Neutrophil (primary cell): Measurements from ENCODE around the gene SLC22A12.
A peak's percentile ranks its signal among the peaks of the same experiment; 100 is the strongest.

Experiments used
- H3K27ac ChIP-seq: fragments of 200-600 bp; sonication (generic); 2 replicates; pipeline ENCODE4 v1.5.1; 2016; ENCODE audit warnings: mild to moderate bottlenecking, moderate library complexity
- H3K27me3 ChIP-seq: fragments of 200-600 bp; sonication (generic); 2 replicates; pipeline ENCODE4 v1.6.0; 2016; ENCODE audit warnings: mild to moderate bottlenecking
- H3K36me3 ChIP-seq: fragments of 200-600 bp; sonication (generic); 2 replicates; pipeline ENCODE4 v1.5.1; 2017
- H3K4me1 ChIP-seq, 2 experiments: fragments of 200-600 bp in 1 of 2; sonication (generic) in 1 of 2; 1 replicate in 1 of 2; 2 replicates in 1 of 2; pipeline versions ENCODE4 v1.5.1 to v1.6.1; 2013 to 2016; ENCODE audit warnings: low read depth in 1 of 2, low read length in 1 of 2, mild to moderate bottlenecking in 1 of 2, moderate library complexity in 1 of 2; ENCODE audit not compliant: control insufficient read depth in 1 of 2, insufficient read depth in 1 of 2
- H3K4me3 ChIP-seq, 2 experiments: fragments of 200-600 bp in 1 of 2; sonication (generic) in 1 of 2; 1 replicate in 1 of 2; 2 replicates in 1 of 2; pipeline ENCODE4 v1.5.1; 2013 to 2016; ENCODE audit warnings: low read depth in 1 of 2, low read length in 1 of 2, mild to moderate bottlenecking in 1 of 2, moderate library complexity in 1 of 2
- H3K9me3 ChIP-seq: fragments of 200-600 bp; sonication (generic); 2 replicates; pipeline ENCODE4 v1.5.1; 2016
- CTCF ChIP-seq: fragments of 200-600 bp; sonication (generic); IDR thresholded peaks from 2 replicates; pipeline ENCODE4 v1.5.1; 2016; ENCODE audit warnings: antibody characterized with exemption

SLC22A12 gene

GRCh38 chr11:64546176-64546575, 44.8 kb upstream of the SLC22A12 start:
- TF ChIP-seq CTCF, result no peak
- Histone ChIP-seq H3K27me3 (no peaks in the 10 kb centered on the region), H3K4me1 (peaks cover 3 to 5% of the 10 kb centered on the region in 2 experiments), H3K4me3 (no peak overlapping the region), H3K9me3 (no peaks in the 10 kb centered on the region), H3K36me3 (no peaks in the 10 kb centered on the region), H3K27ac (no peak overlapping the region)

- Histone ChIP-seq H3K36me3 (no peaks in the 10 kb centered on the region), H3K27ac (no peak overlapping the region), H3K9me3 (no peaks in the 10 kb centered on the region), H3K4me3 (no peak overlapping the region), H3K27me3 (no peaks in the 10 kb centered on the region), H3K4me1 (peaks cover 3 to 5% of the 10 kb centered on the region in 2 experiments)
- TF ChIP-seq CTCF, result no peak
Observed at GRCh38 chr11:64546600-64546999, 44.4 kb upstream of the SLC22A12 start.

GRCh38 chr11:64549969-64550368, 41.1 kb upstream of the SLC22A12 start:
- Histone ChIP-seq H3K36me3 (no peaks in the 10 kb centered on the region), H3K27ac (no peak overlapping the region), H3K27me3 (peaks cover 4% of the 10 kb centered on the region), H3K9me3 (no peaks in the 10 kb centered on the region), H3K4me1 (peaks cover 3 to 5% of the 10 kb centered on the region in 2 experiments), H3K4me3 (no peak overlapping the region)
- no peak for TF ChIP-seq CTCF

GRCh38 chr11:64553554-64554201, 37.3 kb upstream of the SLC22A12 start:
- TF ChIP-seq CTCF, result peak; percentile 89
- H3K36me3 ChIP-seq, result no peaks in the 10 kb centered on the region
- H3K9me3 ChIP-seq, result no peaks in the 10 kb centered on the region
- no peaks in the 10 kb centered on the region for H3K4me1 ChIP-seq
- H3K27me3 ChIP-seq, result peaks cover 7% of the 10 kb centered on the region
- no peak overlapping the region for H3K27ac ChIP-seq
- no peak overlapping the region for H3K4me3 ChIP-seq

- Histone ChIP-seq H3K27ac (no peak overlapping the region), H3K4me3 (no peak overlapping the region), H3K4me1 (no peaks in the 10 kb centered on the region), H3K9me3 (no peaks in the 10 kb centered on the region), H3K27me3 (peaks cover 7% of the 10 kb centered on the region), H3K36me3 (no peaks in the 10 kb centered on the region)
- no peak for TF ChIP-seq CTCF
Observed at GRCh38 chr11:64556044-64556720, 34.8 kb upstream of the SLC22A12 start.
